GM12878 (cell line): Measurements from ENCODE around the gene DACT3. TPM values are rescaled to one million over a fixed set of nuclear protein-coding genes. Genes with fewer than 3 reads are reported as not detected.

Source experiments
- ATF7 ChIP-seq: fragments of 450-650 bp; IDR thresholded peaks from 2 replicates; pipeline ENCODE4 v1.6.1; 2016; ENCODE audit warnings: low read depth, mild to moderate bottlenecking
- CBFB ChIP-seq: IDR thresholded peaks from 2 replicates; pipeline ENCODE4 v1.6.1; 2016; ENCODE audit warnings: antibody characterized with exemption, low read depth
- CREM ChIP-seq: IDR thresholded peaks from 2 replicates; pipeline ENCODE4 v1.6.1; 2014; ENCODE audit warnings: antibody characterized with exemption, low read depth
- EED ChIP-seq: sonication (generic); IDR thresholded peaks from 2 replicates; pipeline ENCODE4 v1.6.1; 2016; ENCODE audit warnings: antibody characterized with exemption, low read depth
- EZH2 ChIP-seq: IDR thresholded peaks from 2 replicates; pipeline ENCODE4 v1.6.1; 2012; ENCODE audit warnings: low read depth, mild to moderate bottlenecking, control low read depth, inconsistent platforms, low read length, borderline replicate concordance; ENCODE audit not compliant: control insufficient read depth
- LARP7 ChIP-seq: fragments of 450-650 bp; IDR thresholded peaks from 2 replicates; pipeline ENCODE4 v1.6.1; 2017; ENCODE audit warnings: mild to moderate bottlenecking
- NKRF ChIP-seq: fragments of 450-650 bp; conservative IDR thresholded peaks from 2 replicates; pipeline ENCODE4 v1.6.1; 2017; ENCODE audit warnings: mild to moderate bottlenecking, moderate library complexity
- PAX8 ChIP-seq: fragments of 450-650 bp; IDR thresholded peaks from 2 replicates; pipeline ENCODE4 v1.6.1; 2017; ENCODE audit warnings: mild to moderate bottlenecking, moderate library complexity
- POLR2AphosphoS5 ChIP-seq: IDR thresholded peaks from 2 replicates; pipeline ENCODE4 v1.6.1; 2011; ENCODE audit warnings: mild to moderate bottlenecking, low read length, inconsistent platforms
- RAD51 ChIP-seq: fragments of 450-650 bp; IDR thresholded peaks from 2 replicates; pipeline ENCODE4 v1.6.1; 2016; ENCODE audit warnings: moderate library complexity, mild to moderate bottlenecking, inconsistent platforms
- STAT3 ChIP-seq: IDR thresholded peaks from 2 replicates; pipeline ENCODE4 v1.6.1; 2011; ENCODE audit warnings: low read depth, low read length, improper control_type of control experiment
- SUZ12 ChIP-seq: fragments of 200-600 bp; sonication (generic); IDR thresholded peaks from one replicate; pipeline ENCODE4 v1.6.1; 2018; ENCODE audit warnings: antibody characterized with exemption, mild to moderate bottlenecking; ENCODE audit not compliant: unreplicated experiment
- ZBED1 ChIP-seq: IDR thresholded peaks from 2 replicates; pipeline ENCODE4 v1.6.1; 2016; ENCODE audit warnings: borderline replicate concordance
- ZBTB40 ChIP-seq: fragments of 450-650 bp; IDR thresholded peaks from 2 replicates; pipeline ENCODE4 v1.6.1; 2016; ENCODE audit warnings: mild to moderate bottlenecking, moderate library complexity, borderline replicate concordance
- polyA plus RNA-seq, 11 experiments: library from polyadenylated mRNA; depleted of rRNA in 4 of 11; unstranded in 6 of 11; stranded (reverse) in 5 of 11; fragments of >200 nt; fragmentation: Nextera tagmentation in 4 of 11; fragmentation: Illumina TruSeq in 1 of 11; extraction: Ambion mirVana in 4 of 11; extraction: Trizol in 1 of 11; gene quantifications; 1 replicate in 1 of 11; 2 replicates in 10 of 11; pipeline versions ENCODE4 v1.2.1 to v1.2.3, GENCODE V29; 2011 to 2016; ENCODE audit warnings: inconsistent platforms in 2 of 11, missing spikeins in 2 of 11, low read depth in 1 of 11
- total RNA-seq, 4 experiments: library from RNA; depleted of rRNA in 3 of 4; stranded (reverse); fragments of >200 nt in 3 of 4; fragmentation: Illumina TruSeq in 1 of 4; extraction: Trizol in 1 of 4; gene quantifications; 2 replicates each; pipeline versions ENCODE4 v1.2.1 to v1.2.3, GENCODE V29; 2013 to 2021

Gene DACT3
- total and polyA plus RNA-seq, 10 of the 15 experiments (the other 5 are each of a cell fraction or from before 2014, with no cell fraction given), result 0.05 to 2.5 (median 0.35) TPM; not detected in 1

- TF ChIP-seq ZBTB40, result no peak
- TF ChIP-seq LARP7, result 0 out of 2 replicates have a peak, but pooled peaks have one; percentile 50
- TF ChIP-seq STAT3, result no peak
- TF ChIP-seq ZBED1, result no peak
- no peak for TF ChIP-seq SUZ12
- no peak for TF ChIP-seq RAD51
- TF ChIP-seq ATF7, result no peak
- TF ChIP-seq CBFB, result no peak
- TF ChIP-seq PAX8, result no peak
- TF ChIP-seq POLR2AphosphoS5, result no peak
- TF ChIP-seq EED, result no peak
- 0 out of 2 replicates have a peak, but pooled peaks have one; percentile 51 for TF ChIP-seq NKRF
- no peak for TF ChIP-seq EZH2
- TF ChIP-seq CREM, result no peak
Measured at GRCh38 chr19:46660551-46661019, 397 bp downstream of the DACT3 start (continued).
